A549 (cell line): ENCODE results near the gene P4HTM. TPM values are rescaled to one million over a fixed set of nuclear protein-coding genes. Genes with fewer than 3 reads are reported as not detected.

Source experiments
- ATAC-seq, 2 experiments: fragments of 200-7000 bp in 1 of 2; fragments of >200 bp in 1 of 2; cut with Nextera tagmentation in 1 of 2; cut with Tn5 transposase in 1 of 2; 3 replicates each; pipeline versions ENCODE4 v1.8.0 to v1.9.1; 2018 to 2020; ENCODE audit warnings: mild to moderate bottlenecking in 1 of 2, moderate library complexity in 1 of 2
- CTCF ChIA-PET: fragments of 300-600 bp; sonication (Branson Sonifier 250); formaldehyde crosslinking; extraction: SDS; loops from one replicate; lab custom pipeline; 2021; ENCODE audit warnings: antibody characterized with exemption, inconsistent platforms; lab: Yijun Ruan, JAX
- POLR2A ChIA-PET: fragments of 350-600 bp; formaldehyde crosslinking; extraction: SDS; loops from one replicate; lab custom pipeline; 2021; ENCODE audit warnings: antibody characterized with exemption, inconsistent platforms; lab: Yijun Ruan, JAX
- DNase-seq, 2 experiments: peaks; one replicate each; pipeline versions ENCODE4 v3.0.0 to v3.0.0-alpha.2; 2011 to 2016; ENCODE audit warnings: low read depth in 1 of 2, low spot score in 1 of 2
- FAIRE-seq: peaks from 2 replicates; lab custom pipeline; 2011; peaks lifted over from hg19 to GRCh38; lab: Jason Lieb, UNC
- H3K27ac ChIP-seq, 2 experiments: fragments of >200 bp; sonication (Bioruptor Twin); formaldehyde crosslinking; 3 replicates each; pipeline ENCODE4 v1.5.1; 2016 to 2017
- H3K4me1 ChIP-seq: fragments of >200 bp; sonication (Bioruptor Twin); formaldehyde crosslinking; 3 replicates; pipeline ENCODE4 v1.6.1; 2016
- H3K4me2 ChIP-seq: fragments of >200 bp; sonication (Bioruptor Twin); formaldehyde crosslinking; 3 replicates; pipeline ENCODE4 v1.6.1; 2016
- H3K4me3 ChIP-seq: fragments of >200 bp; sonication (Bioruptor Twin); formaldehyde crosslinking; 3 replicates; pipeline ENCODE4 v1.5.1; 2016
- H3K9me3 ChIP-seq: fragments of >200 bp; sonication (Bioruptor Twin); formaldehyde crosslinking; 3 replicates; pipeline ENCODE4 v1.6.1; 2016
- CHD2 ChIP-seq: fragments of 150-350 bp; IDR thresholded peaks from 2 replicates; pipeline ENCODE4 v1.6.1; 2014; ENCODE audit warnings: low read length; ENCODE audit not compliant: partially characterized antibody
- EP300 ChIP-seq, 2 experiments: fragments of >200 bp; sonication (Bioruptor Twin); formaldehyde crosslinking; IDR thresholded peaks; 2 replicates in 1 of 2; 3 replicates in 1 of 2; pipeline ENCODE4 v1.6.1; 2016 to 2017
- HOXB5 ChIP-seq: fragments of 250-450 bp; sonication (Bioruptor Pico); IDR thresholded peaks from 2 replicates; pipeline ENCODE4 v1.5.0; 2020; ENCODE audit warnings: mild to moderate bottlenecking, moderate library complexity
- JUNB ChIP-seq: fragments of >200 bp; sonication (Bioruptor Twin); formaldehyde crosslinking; IDR thresholded peaks from 2 replicates; pipeline ENCODE4 v1.6.1; 2016
- KDM1A ChIP-seq: fragments of 200-600 bp; sonication (generic); IDR thresholded peaks from 2 replicates; pipeline ENCODE4 v1.6.1; 2016; ENCODE audit warnings: low read depth, mild to moderate bottlenecking
- NFE2L2 ChIP-seq: fragments of 150-350 bp; conservative IDR thresholded peaks from 2 replicates; pipeline ENCODE4 v1.6.1; 2014; ENCODE audit warnings: low read length
- PHF8 ChIP-seq: fragments of 200-600 bp; sonication (generic); IDR thresholded peaks from 2 replicates; pipeline ENCODE4 v1.6.1; 2016; ENCODE audit warnings: low read depth, mild to moderate bottlenecking, antibody characterized with exemption, moderate library complexity, borderline replicate concordance
- RARB ChIP-seq: fragments of 250-450 bp; sonication (Bioruptor Pico); IDR thresholded peaks from 2 replicates; pipeline ENCODE4 v1.8.0; 2021; ENCODE audit warnings: mild to moderate bottlenecking, moderate library complexity
- RCOR1 ChIP-seq: fragments of 150-350 bp; IDR thresholded peaks from 2 replicates; pipeline ENCODE4 v1.6.1; 2014; ENCODE audit warnings: antibody characterized with exemption, low read length, low read depth
- SMC3 ChIP-seq: fragments of >200 bp; sonication (Bioruptor Twin); formaldehyde crosslinking; IDR thresholded peaks from 3 replicates; pipeline ENCODE4 v1.6.1; 2018; ENCODE audit warnings: inconsistent platforms
- TFCP2L1 ChIP-seq: fragments of 250-450 bp; sonication (Bioruptor Pico); IDR thresholded peaks from 2 replicates; pipeline ENCODE4 v1.5.0; 2021; ENCODE audit warnings: mild to moderate bottlenecking
- ZFP36 ChIP-seq: fragments of 450-650 bp; IDR thresholded peaks from 2 replicates; pipeline ENCODE4 v1.6.1; 2014; ENCODE audit warnings: borderline replicate concordance; ENCODE audit not compliant: partially characterized antibody
- WGBS: methylation state at CpG from one replicate; pipeline ENCODE4 v1.1.6; 2017; ENCODE audit errors: missing lambda C conversion rate; 5-methylcytosine and 5-hydroxymethylcytosine counted together
- polyA plus RNA-seq, 4 experiments: library from polyadenylated mRNA; depleted of rRNA in 3 of 4; stranded (reverse); fragments of >200 nt; fragmentation: RNase III in 1 of 4; extraction: RNeasy Plus Mini Kit Qiagen cat#74134 plus additional on column Dnase treatment in 1 of 4; gene quantifications; 2 replicates in 3 of 4; 3 replicates in 1 of 4; pipeline ENCODE4 v1.2.3, GENCODE V29; 2011 to 2017
- TF ChIP-seq, protein P1 (sequence below): fragments of 200-600 bp; sonication (generic); IDR thresholded peaks from 2 replicates; pipeline ENCODE4 v1.6.1; 2016; ENCODE audit warnings: antibody characterized with exemption, mild to moderate bottlenecking, moderate library complexity
- TF ChIP-seq, protein P2 (sequence below): fragments of 450-650 bp; IDR thresholded peaks from 2 replicates; pipeline ENCODE4 v1.6.1; 2014; ENCODE audit warnings: antibody characterized with exemption
- TF ChIP-seq, protein P3 (sequence below): fragments of >200 bp; sonication (Bioruptor Twin); formaldehyde crosslinking; IDR thresholded peaks from 3 replicates; pipeline ENCODE4 v1.6.1; 2016

P4HTM gene
- polyA plus RNA-seq, 2 of the 4 experiments (the other 2 are of a cell fraction), result 14.4 to 16.4 TPM

DNA sequence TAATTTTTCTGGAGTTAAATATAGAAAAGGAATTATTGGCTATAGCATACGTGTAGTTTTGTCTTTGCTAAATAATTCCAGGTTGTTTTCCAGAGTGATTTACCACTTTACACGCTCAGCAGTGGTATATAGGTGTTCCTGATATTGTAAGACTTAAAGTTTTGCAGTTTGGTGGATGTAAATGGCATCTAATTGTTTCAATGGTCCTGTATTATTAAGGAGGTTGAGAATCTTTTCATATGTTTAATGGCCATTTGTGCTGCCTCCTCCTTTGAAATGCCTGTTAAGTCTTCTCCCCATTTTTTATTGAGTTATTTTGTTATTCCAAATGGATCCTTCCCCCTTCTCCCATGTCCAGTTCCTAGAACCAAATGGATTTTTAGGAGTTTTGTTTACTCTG, 26.4 kb upstream of the P4HTM start (continued):
- TF ChIP-seq SMC3 (no peak), TFCP2L1 (CRISPR knock-in tag) (no peak), HOXB5 (CRISPR knock-in tag) (no peak)

DNA sequence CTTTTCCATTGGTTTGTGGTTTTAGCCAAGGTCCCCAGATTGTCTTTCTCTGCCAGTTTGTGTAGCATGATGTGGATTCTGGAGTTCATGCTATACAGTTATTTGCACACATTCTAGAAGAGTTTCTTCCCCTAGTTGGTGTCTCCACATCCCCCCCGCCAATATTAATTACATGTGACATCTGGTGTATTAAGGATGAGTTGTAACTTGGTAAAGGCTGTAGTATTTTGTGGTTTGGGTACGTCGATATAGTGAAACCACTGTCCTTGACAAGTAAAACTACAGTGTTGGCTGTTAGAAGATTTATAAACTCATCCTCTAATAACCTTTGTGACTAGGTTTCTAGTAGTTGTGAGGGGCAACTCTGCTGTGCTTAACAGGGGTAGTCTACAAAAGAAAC, 23.7 kb upstream of the P4HTM start:
- H3K4me2 ChIP-seq, result no peak overlapping the region
- WGBS, result 98% methylated on average over 3 of the region's 3 CpGs
- ChIA-PET CTCF (no interaction called here), POLR2A (no interaction called here)
- FAIRE-seq (no peak), ATAC-seq (no peak), DNase-seq (no peak)
- no peaks in the 10 kb centered on the region for H3K9me3 ChIP-seq
- H3K27ac ChIP-seq, result no peak overlapping the region
- no peak overlapping the region for H3K4me3 ChIP-seq
- TF ChIP-seq, protein P1, sequence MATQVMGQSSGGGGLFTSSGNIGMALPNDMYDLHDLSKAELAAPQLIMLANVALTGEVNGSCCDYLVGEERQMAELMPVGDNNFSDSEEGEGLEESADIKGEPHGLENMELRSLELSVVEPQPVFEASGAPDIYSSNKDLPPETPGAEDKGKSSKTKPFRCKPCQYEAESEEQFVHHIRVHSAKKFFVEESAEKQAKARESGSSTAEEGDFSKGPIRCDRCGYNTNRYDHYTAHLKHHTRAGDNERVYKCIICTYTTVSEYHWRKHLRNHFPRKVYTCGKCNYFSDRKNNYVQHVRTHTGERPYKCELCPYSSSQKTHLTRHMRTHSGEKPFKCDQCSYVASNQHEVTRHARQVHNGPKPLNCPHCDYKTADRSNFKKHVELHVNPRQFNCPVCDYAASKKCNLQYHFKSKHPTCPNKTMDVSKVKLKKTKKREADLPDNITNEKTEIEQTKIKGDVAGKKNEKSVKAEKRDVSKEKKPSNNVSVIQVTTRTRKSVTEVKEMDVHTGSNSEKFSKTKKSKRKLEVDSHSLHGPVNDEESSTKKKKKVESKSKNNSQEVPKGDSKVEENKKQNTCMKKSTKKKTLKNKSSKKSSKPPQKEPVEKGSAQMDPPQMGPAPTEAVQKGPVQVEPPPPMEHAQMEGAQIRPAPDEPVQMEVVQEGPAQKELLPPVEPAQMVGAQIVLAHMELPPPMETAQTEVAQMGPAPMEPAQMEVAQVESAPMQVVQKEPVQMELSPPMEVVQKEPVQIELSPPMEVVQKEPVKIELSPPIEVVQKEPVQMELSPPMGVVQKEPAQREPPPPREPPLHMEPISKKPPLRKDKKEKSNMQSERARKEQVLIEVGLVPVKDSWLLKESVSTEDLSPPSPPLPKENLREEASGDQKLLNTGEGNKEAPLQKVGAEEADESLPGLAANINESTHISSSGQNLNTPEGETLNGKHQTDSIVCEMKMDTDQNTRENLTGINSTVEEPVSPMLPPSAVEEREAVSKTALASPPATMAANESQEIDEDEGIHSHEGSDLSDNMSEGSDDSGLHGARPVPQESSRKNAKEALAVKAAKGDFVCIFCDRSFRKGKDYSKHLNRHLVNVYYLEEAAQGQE, result no peak
- TF ChIP-seq, protein P2, sequence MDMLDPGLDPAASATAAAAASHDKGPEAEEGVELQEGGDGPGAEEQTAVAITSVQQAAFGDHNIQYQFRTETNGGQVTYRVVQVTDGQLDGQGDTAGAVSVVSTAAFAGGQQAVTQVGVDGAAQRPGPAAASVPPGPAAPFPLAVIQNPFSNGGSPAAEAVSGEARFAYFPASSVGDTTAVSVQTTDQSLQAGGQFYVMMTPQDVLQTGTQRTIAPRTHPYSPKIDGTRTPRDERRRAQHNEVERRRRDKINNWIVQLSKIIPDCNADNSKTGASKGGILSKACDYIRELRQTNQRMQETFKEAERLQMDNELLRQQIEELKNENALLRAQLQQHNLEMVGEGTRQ, result no peak
- TF ChIP-seq NFE2L2, result no peak
- TF ChIP-seq CHD2, result no peak
- no peak for TF ChIP-seq EP300 (IDR thresholded peaks at IDR 0.05)
- no peak for TF ChIP-seq RARB (CRISPR knock-in tag)
- TF ChIP-seq JUNB, result no peak
- H3K4me1 ChIP-seq, result no peaks in the 10 kb centered on the region

DNA sequence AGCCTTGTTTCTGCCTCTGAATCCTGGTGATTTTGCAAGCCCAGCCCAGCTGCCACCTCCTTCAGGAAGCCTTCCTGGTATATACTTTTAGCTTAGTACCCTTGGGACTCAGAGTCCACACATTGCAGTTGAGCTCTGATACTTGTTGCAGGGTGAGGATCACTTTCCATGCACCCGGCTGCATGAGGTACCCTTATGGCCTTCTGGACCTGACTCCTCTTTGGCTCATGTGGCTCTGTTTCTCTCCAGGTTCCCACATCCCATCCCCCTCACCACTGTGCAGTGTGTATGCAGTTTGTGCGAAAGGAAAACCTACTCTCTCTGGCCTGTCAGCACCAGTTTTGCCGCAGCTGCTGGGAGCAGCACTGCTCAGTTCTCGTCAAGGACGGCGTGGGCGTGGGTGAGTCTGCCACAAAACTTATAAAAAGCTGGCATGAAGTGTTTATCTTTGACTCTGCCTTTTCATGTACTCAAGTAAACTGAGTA, 23.1 kb upstream of the P4HTM start:
- H3K4me3 ChIP-seq, result no peak overlapping the region
- no peak overlapping the region for H3K4me2 ChIP-seq
- POLR2A ChIA-PET, result no interaction called here
- no peaks in the 10 kb centered on the region for H3K4me1 ChIP-seq
- no peaks in the 10 kb centered on the region for H3K9me3 ChIP-seq
- ATAC-seq (no peak), DNase-seq (no peak), FAIRE-seq (no peak)
- WGBS, result 95% methylated on average over 6 of the region's 7 CpGs
- no peak overlapping the region for H3K27ac ChIP-seq
- CTCF ChIA-PET, result no interaction called here
- TF ChIP-seq ZFP36 (peak; percentile 29), SMC3 (no peak)

DNA sequence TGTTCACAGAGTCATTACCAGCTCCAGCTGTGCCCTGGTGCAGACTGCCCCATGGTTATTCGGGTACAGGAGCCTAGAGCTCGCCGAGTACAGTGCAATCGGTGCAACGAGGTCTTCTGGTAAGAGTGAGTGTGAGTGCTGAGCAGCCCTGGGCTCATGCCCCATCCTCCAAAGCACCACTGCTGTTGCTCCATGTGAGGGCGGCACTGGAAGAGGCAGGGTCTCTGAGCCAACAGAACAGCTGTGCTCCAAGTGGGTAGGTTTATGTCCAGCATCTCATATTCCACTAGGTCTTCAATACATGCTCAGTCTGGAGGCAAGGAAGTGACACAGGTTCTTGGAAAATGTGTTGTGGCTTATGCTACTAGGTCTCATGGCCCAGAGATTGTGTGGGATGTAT, 19.5 kb upstream of the P4HTM start:
- no peak for FAIRE-seq
- ChIA-PET CTCF (no interaction called here), POLR2A (no interaction called here)
- no peaks in the 10 kb centered on the region for H3K9me3 ChIP-seq
- 98% methylated on average over 6 of the region's 6 CpGs for WGBS
- ATAC-seq, result no peak
- no peak overlapping the region for H3K4me3 ChIP-seq
- H3K4me1 ChIP-seq, result no peaks in the 10 kb centered on the region
- H3K4me2 ChIP-seq, result no peak overlapping the region
- no peak for DNase-seq
- TF ChIP-seq, protein P3, sequence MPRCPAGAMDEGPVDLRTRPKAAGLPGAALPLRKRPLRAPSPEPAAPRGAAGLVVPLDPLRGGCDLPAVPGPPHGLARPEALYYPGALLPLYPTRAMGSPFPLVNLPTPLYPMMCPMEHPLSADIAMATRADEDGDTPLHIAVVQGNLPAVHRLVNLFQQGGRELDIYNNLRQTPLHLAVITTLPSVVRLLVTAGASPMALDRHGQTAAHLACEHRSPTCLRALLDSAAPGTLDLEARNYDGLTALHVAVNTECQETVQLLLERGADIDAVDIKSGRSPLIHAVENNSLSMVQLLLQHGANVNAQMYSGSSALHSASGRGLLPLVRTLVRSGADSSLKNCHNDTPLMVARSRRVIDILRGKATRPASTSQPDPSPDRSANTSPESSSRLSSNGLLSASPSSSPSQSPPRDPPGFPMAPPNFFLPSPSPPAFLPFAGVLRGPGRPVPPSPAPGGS, result no peak
- TF ChIP-seq PHF8 (no peak), KDM1A (no peak), RCOR1 (no peak)
- H3K27ac ChIP-seq, result no peak overlapping the region
